HL-60 (cell line): ENCODE measurements around the gene SLC5A8.

ENCODE experiments used
- DNase-seq, 2 experiments: peaks; one replicate each; pipeline ENCODE4 v3.0.0-alpha.2; 2010 to 2020; ENCODE audit warnings: low read depth in 1 of 2, low spot score in 1 of 2
- H3K27ac ChIP-seq: fragments of 250-450 bp; sonication (Bioruptor Pico); replicated peaks from 2 replicates; pipeline ENCODE4 v1.5.1; 2020; ENCODE audit warnings: mild to moderate bottlenecking, moderate library complexity
- H3K27me3 ChIP-seq: fragments of 250-450 bp; sonication (Bioruptor Pico); 2 replicates; pipeline ENCODE4 v1.5.1; 2021; ENCODE audit warnings: mild to moderate bottlenecking, moderate library complexity; ENCODE audit not compliant: insufficient read depth, poor library complexity, severe bottlenecking
- H3K4me3 ChIP-seq: replicated peaks from 2 replicates; pipeline ENCODE4 v1.5.1; 2011; ENCODE audit warnings: mild to moderate bottlenecking, control low read depth, low read length; ENCODE audit not compliant: insufficient read depth
- CTCF ChIP-seq: IDR thresholded peaks from one replicate; pipeline ENCODE4 v1.5.1; 2011; ENCODE audit warnings: low read length, control low read depth, inconsistent platforms; ENCODE audit not compliant: insufficient read depth
- GABPA ChIP-seq: IDR thresholded peaks from 2 replicates; pipeline ENCODE4 v1.6.1; 2012; ENCODE audit warnings: low read depth
- POLR2AphosphoS5 ChIP-seq: IDR thresholded peaks from 2 replicates; pipeline ENCODE4 v1.6.1; 2012; ENCODE audit warnings: low read depth
- REST ChIP-seq: IDR thresholded peaks from 2 replicates; pipeline ENCODE4 v1.6.1; 2012; ENCODE audit warnings: low read depth; ENCODE audit not compliant: insufficient replicate concordance
- SPI1 ChIP-seq: IDR thresholded peaks from 2 replicates; pipeline ENCODE4 v1.6.1; 2012; ENCODE audit warnings: low read depth, mild to moderate bottlenecking, borderline replicate concordance
- long read RNA-seq: library from polyadenylated mRNA; unstranded; transcript quantifications from one replicate; pipeline ENCODE4 v2.0.0, GENCODE V29; 2020

Gene SLC5A8, protein sequence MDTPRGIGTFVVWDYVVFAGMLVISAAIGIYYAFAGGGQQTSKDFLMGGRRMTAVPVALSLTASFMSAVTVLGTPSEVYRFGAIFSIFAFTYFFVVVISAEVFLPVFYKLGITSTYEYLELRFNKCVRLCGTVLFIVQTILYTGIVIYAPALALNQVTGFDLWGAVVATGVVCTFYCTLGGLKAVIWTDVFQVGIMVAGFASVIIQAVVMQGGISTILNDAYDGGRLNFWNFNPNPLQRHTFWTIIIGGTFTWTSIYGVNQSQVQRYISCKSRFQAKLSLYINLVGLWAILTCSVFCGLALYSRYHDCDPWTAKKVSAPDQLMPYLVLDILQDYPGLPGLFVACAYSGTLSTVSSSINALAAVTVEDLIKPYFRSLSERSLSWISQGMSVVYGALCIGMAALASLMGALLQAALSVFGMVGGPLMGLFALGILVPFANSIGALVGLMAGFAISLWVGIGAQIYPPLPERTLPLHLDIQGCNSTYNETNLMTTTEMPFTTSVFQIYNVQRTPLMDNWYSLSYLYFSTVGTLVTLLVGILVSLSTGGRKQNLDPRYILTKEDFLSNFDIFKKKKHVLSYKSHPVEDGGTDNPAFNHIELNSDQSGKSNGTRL
- long read RNA-seq: 0 reads

DNA sequence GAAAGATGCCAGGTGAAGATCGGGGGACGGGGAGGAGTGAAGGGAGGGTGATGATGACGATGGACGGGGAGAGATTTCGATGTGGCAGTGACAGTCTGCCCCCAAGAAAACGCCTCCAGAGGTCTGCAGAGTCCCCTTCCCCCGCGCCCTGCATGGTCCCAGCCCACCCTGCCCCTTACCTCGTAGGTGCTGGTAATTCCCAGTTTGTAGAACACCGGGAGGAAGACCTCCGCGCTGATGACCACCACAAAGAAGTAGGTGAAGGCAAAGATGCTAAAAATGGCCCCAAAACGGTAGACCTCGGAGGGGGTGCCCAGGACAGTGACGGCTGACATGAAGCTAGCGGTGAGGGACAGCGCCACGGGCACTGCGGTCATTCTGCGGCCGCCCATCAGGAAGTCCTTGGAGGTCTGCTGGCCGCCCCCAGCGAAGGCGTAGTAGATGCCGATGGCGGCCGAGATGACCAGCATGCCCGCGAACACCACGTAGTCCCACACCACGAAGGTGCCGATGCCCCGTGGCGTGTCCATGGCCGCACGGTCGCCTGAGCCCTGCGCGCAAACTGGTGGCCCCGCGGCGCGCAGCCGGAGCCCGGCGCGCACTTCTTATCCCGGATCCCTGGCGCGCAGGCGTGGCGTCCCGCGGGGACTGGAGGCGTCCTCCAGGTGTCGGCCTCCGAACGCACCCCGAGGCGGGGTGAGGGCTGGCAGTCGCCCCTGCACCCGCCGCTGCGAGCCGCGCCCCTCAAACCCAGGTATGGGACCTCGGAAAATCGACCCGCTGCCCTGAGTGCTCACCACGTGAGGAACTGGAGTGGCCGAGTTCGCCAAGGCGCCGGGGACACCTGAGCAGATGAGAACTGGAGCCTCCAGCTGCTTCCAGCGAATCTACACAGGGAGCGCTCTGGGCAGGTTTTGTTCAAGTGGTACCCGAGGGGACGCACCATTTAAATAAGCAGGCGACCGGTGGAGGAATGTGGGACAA, at the start of gene SLC5A8:
TSS of gene SLC5A8 (minus strand) at position 920 of the 984 bp plus-strand sequence. CDS start at position 530, 390 bp downstream.
- peaks cover 12% of the 10 kb centered on the region for H3K27me3 ChIP-seq
- TF ChIP-seq GABPA: no peak
- no peak for DNase-seq
- H3K4me3 ChIP-seq: no peak within 1 kb of the TSS
- no peak within 1 kb of the TSS for H3K27ac ChIP-seq

GRCh38 chr12:101257357-101257756, 47.3 kb upstream of the SLC5A8 start:
- TF ChIP-seq POLR2AphosphoS5 (no peak), SPI1 (no peak), GABPA (no peak), REST (no peak), CTCF (no peak)
- no peak overlapping the region for H3K27ac ChIP-seq
- no peak for DNase-seq
- no peak overlapping the region for H3K4me3 ChIP-seq
- no peaks in the 10 kb centered on the region for H3K27me3 ChIP-seq

GRCh38 chr12:101256266-101256665, 46.2 kb upstream of the SLC5A8 start:
- H3K27ac ChIP-seq: no peak overlapping the region
- no peak overlapping the region for H3K4me3 ChIP-seq
- DNase-seq: no peak
- no peak for TF ChIP-seq SPI1
- no peak for TF ChIP-seq GABPA
- TF ChIP-seq CTCF: no peak
- no peak for TF ChIP-seq POLR2AphosphoS5
- TF ChIP-seq REST: no peak
- no peaks in the 10 kb centered on the region for H3K27me3 ChIP-seq
